Activated CD4-positive, alpha-beta T cell treated with anti-CD3 and anti-CD28 coated beads, Interleukin-2, amount 50 U/mL, for 24 hours (primary cell): ENCODE measurements around the gene MOB3A.
"Not testable (repeated sequence)": the region's sequence is repeated elsewhere in the genome, so short reads cannot be mapped to it uniquely, and the experiment has no call there.

Experiments
- DNase-seq, 2 donors: peaks; one replicate each; pipeline ENCODE4 v3.0.0-alpha.2; 2020; ENCODE audit warnings: low read depth in 1 of 2, low spot score in 1 of 2

MOB3A gene

DNA sequence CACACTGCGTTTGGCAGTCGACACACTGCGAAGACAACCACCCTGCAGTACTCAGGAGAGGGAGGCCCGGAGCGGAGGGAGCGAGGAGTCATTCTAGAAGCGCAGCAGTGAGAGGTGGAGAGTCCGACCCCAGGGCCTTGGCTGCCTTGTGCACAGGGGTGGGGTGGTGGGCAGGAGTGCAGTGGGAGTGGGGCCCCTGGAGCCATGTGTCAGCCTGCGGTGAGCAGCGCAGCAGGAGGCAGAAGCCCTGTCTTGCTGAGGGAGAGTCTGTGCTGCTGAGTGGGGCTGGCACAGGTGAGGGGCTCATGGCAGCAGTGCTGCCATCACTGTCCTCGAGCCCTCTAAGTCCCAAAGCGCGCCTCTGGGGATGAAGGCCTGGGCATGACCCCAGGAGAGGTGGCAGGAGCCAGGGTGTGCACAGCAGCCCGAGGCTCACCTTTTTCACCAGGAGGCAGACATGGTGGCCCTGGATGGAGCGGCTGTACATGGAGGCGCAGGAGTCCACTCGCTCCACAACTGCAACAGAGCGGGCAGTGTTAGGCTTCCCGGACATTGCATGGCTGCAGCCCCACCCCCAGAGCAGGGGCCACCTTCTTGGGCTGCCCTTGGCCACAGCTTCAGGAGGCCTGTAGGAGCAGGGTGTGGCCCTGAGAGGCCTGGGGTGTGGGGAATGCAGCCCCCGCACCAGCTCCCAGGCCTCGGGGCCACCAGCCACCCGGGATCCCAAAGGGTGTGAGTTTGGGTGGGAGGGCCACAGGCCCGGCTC is 12.3 kb upstream of the MOB3A start:
- no peak for DNase-seq

DNA sequence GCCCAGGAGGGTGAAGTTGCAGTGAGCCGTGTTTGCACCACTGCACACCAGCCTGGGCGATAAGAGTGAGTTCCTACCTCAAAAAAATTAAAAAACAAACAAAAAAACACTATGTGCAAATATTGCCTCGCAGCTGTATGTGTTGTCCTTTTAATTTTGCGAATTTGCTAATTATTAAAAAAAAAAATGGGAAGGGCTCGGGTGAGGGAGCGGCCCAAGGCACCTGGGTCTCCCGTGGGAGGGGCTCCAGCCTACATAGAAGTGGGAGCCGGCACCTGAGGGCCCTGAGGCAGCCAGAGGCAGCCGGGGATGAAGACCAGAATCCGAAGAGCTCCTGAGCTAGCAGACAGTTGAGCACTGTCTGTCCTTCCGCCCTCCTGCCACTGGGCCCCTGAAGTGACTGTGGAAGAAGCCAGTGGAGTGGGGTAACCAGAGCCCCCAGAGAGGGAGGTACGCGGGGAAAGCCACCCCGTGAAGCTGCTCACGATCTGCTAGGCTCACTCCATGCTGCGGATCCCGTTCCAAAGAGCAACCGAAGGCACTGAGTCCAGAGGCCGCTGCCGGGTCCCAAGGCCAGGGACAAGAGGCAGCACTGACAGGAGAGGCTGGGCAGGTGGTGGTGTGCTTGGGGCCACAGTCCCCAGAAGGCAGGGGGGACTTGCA is 7.0 kb upstream of the MOB3A start:
- DNase-seq = no peak

DNA sequence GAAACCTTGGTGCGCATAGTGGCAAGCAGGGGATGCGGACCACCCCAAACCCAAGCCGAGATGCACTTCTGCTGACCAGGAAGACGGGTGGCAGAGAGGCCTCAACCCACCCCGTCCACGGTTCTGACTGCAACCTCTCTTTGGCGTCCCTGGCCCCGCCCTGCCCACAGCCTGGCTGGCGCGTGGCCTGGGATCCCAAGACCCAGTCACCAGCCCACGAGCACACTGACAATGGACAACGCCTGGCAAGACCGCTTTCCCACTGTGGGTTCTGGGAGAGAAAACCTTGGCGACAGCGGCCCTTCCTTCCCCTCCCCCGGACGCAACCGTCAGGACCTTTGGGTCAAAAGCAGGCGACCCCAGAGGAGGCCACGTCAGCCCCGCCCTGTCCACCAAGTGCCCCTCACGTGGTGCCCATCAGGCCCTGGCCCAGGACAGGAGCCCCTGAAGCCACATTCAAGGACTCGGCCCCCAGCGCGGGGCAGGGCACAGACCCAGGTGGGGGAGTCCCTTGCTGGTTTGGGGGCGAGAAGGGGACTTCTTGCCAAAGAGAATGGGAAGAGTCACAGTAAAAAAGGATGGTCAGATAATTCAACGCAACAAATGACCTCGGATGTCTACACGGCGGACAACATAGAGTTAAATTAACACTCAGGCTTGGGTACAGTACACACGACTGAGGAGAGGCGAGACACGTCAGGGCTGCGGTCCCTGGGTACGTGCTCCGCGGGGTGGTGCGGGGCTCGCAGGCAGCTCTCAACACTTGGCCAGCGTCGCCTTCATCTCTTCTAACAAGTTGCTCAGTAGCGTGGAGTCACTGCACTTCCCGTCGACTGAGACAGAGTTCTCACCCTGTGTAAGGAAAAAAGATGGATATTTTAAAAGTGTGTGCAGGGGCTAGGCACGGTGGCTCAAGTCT is 5.5 kb upstream of the MOB3A start:
- no peak for DNase-seq

DNA sequence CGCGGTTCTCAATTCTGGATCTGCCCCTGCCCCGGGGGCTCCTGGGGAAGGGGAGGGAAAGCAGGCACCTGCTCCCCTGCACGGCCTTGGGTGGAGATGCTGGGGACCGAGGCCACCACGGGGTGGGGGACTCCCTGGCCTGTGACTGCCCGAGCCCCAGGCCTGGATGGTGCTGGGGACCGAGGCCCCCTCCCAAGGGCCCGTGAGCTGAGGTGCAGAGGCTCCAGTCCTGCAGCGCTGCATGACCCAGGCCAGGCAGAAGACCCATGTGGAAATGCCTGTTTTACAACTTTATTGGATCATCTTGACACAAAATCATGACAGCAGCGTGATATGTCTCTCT is 4.6 kb upstream of the MOB3A start:
- DNase-seq = no peak

DNA sequence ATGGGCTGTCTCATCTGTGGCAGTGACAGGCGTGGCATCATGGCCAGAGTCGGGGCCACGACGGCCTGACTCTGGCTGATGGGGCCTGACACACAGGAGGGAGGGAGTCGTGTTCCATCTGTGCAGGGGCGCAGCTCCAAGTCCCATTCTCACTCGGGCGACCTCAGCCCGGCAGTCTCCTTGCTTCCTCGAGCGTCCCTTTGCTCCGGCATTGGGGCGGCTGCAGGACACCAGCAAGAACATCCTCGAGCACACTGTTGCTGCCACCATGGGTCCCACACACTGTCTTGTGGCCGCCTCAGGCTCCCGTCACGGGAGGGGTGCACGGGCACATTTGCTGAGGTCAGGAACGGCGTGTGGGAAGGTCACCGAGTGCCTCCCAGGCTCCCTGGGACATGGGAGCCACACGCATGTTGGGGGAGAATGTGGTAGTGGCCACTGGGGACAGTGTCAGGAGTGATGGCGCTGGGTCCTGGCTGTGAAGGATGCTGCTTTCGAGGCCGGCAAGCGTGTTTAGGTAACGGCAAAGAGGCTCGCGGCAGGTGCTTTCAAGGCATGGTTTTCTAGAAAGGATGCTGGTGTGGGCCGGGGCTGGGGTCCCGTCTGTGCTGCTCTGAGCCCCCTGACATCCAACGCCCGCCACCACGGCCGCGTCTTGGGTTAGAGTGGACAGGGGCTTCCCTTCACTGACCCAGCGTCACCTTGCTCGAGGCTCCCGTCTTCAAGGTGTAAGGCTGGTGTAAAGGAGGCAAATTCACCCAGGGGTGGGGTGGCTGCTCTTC is 4.0 kb upstream of the MOB3A start:
- DNase-seq = no peak

DNA sequence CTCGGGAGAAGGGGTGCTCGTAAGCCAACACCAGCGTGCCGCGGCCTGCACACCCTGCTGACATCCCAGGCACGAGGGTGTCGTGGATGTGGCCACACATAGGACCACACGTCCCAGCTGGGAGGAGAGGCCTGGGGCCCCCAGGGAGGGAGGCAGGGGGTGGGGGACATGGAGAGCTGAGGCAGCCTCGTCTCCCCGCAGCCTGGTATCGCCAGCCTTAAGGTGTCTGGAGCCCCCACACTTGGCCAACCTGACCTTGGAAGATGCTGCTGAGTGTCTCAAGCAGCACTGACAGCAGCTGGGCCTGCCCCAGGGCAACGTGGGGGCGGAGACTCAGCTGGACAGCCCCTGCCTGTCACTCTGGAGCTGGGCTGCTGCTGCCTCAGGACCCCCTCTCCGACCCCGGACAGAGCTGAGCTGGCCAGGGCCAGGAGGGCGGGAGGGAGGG is 3.0 kb upstream of the MOB3A start:
- no peak for DNase-seq

DNA sequence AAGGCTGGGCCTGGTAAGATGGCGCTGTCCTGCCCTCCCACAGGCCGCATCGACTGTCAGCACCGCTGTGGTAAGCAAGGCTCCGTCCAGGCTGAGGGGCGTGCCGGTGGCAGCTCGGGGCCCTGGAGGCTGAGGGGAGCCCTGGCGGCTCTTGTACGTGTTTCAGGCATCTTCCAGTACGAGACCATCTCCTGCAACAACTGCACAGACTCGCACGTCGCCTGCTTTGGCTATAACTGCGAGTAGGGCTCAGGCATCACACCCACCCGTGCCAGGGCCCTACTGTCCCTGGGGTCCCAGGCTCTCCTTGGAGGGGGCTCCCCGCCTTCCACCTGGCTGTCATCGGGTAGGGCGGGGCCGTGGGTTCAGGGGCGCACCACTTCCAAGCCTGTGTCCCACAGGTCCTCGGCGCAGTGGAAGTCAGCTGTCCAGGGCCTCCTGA is 1.8 kb upstream of the MOB3A start:
- DNase-seq = no peak

DNA sequence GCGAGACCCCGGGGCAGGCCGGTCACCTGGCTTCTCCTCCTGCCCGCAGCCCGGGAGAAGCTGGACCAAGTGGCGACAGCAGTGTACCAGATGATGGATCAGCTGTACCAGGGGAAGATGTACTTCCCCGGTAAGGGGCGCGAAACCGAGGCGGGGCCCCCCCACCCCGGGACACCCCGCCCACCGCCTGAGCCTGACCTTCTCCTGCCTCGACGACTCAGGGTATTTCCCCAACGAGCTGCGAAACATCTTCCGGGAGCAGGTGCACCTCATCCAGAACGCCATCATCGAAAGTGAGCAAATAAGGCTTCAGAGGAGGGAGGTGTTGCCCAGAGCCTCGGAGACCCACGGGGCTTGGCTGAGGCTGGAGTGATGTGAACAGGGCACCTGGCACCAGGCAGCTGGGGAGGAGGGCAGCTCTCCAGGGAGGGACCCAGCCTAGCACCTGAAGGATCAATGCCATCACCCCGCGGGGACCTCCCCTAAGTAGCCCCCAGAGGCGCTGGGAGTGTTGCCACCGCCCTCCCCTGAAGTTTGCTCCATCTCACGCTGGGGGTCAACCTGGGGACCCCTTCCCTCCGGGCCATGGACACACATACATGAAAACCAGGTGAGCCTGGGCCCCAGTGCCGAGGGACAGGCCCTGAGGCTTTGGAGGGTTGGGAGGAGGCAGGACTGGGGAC is 1.2 kb upstream of the MOB3A start:
- DNase-seq = peak in 1 of 2 donors; percentile 41

DNA sequence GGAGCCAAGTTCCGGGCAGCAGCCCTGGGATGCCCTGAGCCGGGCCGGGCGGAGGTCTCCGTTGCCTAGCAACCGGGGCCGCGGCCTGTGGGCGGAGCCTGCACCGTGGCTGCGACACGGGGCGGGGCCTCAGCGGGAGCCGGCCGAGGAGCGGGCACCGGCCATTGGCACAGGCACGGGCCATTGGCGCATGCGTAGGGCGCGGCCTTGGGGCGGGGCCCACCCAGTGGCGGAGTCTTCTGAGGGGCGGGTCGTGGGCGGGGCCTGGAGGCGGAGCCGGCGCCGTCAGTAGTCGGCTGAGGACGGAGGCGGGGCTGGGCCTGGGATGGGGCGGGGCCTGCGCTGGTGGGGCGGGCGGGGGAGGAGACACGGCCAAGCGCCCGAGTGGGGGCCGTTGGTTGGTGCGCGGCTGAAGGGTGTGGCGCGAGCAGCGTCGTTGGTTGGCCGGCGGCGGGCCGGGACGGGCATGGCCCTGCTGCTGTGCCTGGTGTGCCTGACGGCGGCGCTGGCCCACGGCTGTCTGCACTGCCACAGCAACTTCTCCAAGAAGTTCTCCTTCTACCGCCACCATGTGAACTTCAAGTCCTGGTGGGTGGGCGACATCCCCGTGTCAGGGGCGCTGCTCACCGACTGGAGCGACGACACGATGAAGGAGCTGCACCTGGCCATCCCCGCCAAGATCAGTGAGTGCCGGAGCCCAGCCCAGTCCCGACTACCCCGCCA is 515 bp upstream of the MOB3A start, which contains the start of gene IZUMO4:
Gene IZUMO4 (plus strand): TSS at position 436 of the 723 bp plus-strand sequence. CDS start 31 bp downstream, at position 467.
- peak; percentile 100 for DNase-seq

DNA sequence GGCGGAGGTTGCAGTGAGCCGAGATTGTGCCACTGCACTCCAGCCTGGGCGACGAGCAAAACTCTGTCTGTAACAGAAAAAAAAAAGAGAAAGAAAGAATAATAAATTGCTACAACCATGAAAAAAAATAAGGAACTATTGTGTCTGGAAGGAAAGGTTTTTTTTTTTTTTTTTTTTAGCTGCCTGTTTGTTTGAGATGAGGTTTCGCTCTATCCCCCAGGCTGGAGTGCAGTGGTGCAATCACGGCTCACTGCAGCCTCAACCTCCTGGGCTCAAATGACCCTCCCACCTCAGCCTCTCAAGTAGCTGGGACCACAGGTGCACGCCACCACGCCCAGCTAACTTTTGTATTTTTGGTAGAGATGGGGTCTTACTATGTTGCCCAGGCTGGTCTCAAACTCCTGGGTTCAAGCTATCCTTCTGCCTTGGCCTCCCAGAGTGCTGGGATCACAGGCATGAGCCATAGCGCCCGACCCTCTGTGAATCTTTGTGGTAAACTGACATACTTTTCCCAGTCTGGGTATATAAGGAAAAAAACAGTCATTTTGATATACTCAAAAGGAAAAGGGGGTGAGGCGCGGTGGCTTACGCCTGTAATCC is 4.1 kb downstream of the MOB3A start:
- DNase-seq = not testable (repeated sequence)

DNA sequence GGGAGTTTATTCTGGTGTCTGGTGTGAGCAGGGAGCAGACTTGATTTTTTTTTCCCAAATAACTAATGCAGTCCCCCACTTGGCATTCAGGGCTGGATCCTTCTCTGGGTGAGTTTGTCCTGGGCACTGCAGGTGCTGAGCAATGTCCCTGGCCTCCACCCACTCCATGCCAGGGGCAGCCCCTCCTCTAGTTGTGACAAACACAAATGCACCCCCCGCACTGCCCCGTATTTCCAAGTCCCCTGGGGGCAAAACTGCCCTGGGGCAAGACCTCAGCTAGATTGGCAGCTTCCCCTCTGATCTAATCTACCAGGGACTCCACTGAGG is 6.4 kb downstream of the MOB3A start:
- DNase-seq = no peak

DNA sequence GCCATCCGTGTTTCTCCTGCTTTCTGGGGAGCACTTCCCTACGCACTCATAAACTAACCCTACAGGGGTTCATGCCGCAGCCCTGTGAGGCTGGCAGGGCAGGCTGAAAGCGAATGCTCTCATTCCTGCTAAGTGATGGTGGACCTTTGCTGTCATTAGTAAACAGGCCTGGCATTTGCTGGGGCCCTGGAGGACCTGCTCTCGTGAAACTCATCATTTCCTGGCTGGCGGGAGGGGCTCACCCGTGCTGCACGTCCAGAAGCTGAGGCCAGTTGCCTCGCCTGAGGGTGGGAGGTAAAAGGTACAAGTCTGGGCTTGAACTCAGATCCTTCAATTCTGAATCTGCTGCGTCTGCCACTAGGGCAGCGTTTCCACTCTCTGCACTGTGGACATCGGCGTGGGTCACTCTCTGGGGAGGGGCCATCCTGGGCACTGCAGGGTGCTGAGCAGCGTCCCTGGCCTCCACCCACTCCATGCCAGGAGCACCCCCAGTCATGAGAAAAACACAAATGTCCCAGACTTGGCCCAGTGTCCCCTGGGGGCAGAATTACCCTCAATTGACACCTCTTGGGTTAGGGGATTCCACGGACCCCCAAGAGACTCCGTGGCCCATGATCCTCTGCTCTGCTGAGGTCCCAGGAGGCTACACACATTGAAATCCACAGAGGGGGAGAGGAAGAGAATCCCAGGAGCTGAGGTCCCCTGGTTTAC is 7.0 kb downstream of the MOB3A start:
- DNase-seq = no peak

DNA sequence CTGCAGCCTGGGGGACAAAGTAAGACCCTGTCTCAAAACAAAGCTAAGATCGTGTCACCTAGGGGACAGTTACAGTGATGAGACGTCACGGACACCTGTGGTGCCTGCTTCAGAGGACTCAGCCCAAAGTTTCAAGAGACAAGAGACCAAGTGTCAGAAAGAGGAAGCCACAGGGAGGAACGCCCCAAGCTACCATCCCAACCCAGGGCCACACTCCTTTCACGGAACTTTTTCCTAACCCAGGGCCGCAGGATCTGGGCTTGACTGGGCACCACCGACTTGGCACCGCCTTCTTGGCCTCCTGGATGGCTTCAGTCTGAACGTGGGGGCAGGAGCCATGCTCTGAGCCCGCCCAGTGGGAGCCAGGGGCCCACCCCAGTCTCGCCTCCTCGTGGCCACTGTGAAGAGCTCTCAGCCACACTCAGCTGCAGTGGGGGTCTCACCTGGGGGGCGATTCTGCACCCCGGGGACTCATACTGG is 8.5 kb downstream of the MOB3A start:
- no peak for DNase-seq

DNA sequence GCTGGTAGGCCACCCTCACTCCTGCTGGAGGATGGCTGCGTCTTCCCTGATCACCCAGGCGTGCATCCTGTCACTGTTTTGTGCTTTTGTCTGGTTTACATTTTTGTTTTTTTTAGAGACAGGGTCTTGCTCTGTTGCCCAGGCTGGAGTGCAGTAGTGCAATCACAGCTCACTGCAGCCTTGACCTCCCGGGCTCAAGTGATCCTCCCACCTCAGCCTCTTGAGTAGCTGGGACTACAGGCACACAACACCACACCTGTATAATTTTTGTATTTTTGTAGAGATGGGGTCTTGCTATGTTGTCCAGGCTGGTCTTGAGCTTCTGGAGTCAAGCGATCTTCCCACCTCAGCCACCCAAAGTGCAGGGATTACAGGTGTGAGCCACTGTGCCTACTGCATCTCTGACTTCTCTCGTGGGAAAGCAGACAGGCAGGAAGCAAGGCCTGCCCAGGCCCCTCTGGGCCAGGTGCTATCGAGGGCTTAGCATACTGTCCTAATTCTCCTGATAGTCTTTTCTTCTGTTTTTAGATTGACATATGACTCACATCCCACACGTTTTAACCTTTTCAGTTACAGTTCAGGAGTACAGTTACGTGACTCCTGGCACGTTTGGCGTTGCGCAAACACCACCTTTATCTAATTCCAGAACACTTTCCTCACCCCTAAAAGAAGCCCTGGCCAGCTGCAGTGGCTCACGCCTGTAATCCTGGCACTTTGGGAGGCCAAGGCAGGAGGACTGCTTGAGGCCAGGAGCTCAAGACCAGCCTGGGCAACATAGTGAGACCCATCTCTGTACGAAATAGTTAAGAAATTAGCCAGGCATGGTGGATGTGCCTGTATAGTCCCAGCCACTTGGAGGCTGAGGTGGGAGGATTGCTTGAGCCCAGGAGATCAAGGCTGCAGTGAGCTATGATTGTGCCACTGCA is 9.2 kb downstream of the MOB3A start:
- not testable (repeated sequence) for DNase-seq

DNA sequence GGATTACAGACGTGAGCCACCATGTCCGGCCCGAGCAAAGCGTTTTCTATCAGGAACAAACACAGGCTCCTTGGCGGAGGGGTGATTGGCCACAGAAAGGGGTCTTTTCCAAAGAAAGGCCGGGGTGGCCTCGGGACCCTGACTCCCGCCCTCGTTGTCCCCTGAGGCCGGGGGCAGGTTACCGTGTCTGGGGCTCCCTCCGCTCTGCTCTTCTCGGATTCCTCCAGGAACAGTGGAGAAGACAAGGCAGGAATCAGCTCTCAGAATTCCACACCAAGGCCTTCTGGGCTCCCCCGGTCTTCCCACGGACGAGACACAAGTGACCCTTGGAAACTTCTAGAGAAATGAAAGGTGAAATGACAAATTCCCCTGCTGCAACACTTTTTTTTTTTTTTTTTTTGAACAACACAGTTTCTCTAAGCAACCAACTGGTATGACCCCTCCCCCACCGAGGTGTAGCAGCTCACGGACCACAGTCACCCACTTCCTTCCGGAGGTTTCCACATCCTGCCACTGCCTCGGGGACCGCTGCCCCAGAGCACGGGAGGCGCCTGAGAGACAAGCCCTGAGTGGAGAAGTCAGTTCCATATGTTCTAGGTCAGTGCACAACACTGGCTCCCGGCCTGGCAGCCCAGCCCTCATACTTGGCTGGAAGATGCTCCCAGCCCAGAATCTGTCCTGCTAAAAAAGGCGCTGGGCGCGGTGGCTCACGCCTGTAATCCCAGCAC is 11.0 kb downstream of the MOB3A start:
- peak; percentile 67 to 92 for DNase-seq

DNA sequence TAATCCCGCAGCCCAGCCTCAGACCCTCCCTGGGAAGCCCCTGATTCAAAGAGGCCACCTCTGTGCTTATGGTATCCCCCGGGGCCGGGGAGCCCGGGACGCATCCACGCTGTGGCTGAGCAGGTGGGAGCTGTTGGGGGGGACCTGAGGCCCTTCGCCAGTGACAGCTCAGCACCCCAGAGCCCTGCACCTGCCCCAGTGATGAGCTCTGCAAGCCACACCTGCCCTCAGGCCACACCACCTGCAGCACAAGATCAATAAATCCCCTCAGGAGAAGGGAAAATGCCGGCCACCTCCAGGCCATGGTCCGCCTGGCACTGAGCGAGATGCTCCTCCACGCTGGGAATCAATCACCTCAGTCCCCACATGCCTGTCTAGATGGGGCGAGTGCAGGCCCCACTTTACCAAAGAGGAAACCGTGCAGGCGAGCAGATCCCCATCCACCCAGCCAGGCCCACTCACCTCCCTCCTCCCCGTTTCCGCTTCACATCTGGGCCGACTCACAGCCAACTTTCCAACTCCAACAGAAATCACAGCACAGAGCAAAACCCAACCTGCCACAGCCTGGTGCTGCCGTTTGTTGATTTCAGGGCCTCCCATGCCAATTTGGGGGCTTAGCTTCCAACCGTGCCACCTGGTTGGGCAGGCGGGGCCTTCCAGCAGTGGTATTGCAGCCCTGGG is 12.8 kb downstream of the MOB3A start:
- DNase-seq = peak in 1 of 2 donors; percentile 62
